ENCODE results near the gene PLEKHN1.

DNA sequence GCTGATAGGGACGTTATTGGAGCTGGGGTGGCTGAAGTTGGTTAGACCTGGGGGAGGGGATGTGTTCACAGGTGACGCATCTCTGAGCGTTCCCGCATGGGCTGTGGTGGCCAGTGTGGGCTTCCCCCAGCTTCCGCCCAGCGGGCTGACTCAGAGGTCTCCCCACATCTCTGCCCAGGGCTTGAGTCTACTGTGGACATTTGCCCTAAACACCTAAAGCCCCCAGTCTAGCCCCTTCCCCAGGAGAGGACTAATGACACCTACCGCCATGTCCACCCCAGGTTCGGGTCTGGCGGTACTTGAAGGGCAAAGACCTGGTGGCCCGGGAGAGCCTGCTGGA is 55.6 kb downstream of the PLEKHN1 start:
- TF ChIP-seq, protein P1, sequence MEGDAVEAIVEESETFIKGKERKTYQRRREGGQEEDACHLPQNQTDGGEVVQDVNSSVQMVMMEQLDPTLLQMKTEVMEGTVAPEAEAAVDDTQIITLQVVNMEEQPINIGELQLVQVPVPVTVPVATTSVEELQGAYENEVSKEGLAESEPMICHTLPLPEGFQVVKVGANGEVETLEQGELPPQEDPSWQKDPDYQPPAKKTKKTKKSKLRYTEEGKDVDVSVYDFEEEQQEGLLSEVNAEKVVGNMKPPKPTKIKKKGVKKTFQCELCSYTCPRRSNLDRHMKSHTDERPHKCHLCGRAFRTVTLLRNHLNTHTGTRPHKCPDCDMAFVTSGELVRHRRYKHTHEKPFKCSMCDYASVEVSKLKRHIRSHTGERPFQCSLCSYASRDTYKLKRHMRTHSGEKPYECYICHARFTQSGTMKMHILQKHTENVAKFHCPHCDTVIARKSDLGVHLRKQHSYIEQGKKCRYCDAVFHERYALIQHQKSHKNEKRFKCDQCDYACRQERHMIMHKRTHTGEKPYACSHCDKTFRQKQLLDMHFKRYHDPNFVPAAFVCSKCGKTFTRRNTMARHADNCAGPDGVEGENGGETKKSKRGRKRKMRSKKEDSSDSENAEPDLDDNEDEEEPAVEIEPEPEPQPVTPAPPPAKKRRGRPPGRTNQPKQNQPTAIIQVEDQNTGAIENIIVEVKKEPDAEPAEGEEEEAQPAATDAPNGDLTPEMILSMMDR (IDR thresholded peaks at IDR 0.05), result no peak
- TF ChIP-seq POLR2A (IDR thresholded peaks at IDR 0.05), result no peak

All from right lobe of liver (tissue), 4 donors.